HL-60/S4 (cell line): Measurements from ENCODE around the gene ELMO3.

Source experiments
- in situ Hi-C: fragments of 300-500 bp; cut with MboI; formaldehyde crosslinking; loops from 2 replicates; pipeline ENCODE4 v1.14.3; 2022; ENCODE audit warnings: low sequenced_read_pairs

The ELMO3 gene

DNA sequence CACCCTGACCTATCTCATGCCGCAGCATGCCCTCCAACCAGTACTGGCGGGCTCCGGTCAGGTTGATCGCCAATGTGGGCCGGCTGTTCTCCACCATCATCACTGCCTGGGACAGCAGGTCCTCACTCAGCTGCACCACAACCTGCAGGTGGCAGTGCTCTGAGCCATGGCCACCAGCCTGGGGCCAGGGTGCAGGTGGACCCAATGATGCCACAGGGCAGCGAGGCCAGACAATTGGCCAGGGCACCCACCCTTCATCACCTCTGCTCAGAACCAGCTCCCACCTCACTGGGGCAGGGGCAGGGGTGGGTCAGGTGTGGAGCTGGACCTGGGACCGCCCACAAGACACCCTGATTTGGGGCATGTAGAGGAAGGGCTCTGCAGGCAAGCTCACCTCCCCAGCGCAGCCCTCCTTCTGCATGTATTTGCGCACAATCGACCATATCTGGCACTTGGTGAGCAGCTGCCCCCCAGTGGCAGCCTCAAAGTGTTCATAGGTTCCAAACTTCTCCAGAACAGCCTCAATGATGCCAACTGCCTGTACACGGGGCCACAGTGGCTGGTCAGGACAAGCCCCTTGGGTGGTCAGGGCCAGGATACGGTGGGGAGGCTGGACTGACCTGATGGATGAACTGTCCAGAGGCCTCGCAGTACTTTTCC lies 19.4 kb upstream of the ELMO3 start:
- in situ Hi-C loops, result no loop called here

GRCh38 chr16:67180166-67180565 lies 18.8 kb upstream of the ELMO3 start:
- in situ Hi-C loops, result no loop called here

DNA sequence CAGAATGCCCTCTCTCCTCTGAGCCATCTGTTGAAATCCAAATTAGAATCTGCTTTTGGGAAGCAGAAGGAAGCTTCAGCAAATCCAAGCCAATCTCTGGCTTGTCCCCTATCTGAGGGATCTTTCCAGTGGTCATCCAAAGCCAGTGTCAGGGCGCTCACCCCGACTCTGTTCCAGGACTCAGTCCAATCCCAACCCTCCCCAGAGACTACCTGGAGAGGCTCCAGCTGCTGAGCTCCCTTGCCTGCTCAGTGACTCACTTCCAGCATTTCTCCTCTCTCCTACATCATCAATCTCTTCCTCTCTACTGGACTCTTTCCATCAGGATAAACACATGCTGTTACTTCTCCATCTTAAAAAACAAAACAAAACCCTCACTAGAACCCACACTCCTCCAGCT lies 17.6 kb upstream of the ELMO3 start:
- in situ Hi-C loops, result no loop called here

DNA sequence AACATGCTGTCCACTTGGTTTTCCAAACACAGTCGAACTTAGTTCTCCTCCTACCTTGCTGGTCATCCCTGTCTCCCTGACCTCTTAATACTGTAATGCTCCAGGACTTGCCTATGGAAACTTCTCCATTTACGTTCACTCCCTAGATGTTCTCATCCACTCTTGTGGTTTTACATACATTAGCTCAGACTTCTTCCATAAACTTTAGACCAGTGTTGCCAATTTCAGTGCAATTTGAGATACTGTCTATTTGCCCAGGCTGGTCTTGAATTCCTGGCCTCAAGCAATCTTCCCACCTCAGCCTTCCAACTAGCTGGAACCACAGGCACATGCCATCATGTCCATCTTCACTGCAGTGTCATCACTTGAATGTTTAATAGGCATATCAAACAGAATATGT lies 16.6 kb upstream of the ELMO3 start:
- in situ Hi-C loops, result no loop called here

GRCh38 chr16:67183284-67183626 lies 15.7 kb upstream of the ELMO3 start:
- in situ Hi-C loops, result no loop called here

- in situ Hi-C loops, result no loop called here
Observed at GRCh38 chr16:67183627-67184452, 15.1 kb upstream of the ELMO3 start, which contains the start of gene MATCAP1. Gene MATCAP1, minus strand, starts transcription at chr16:67183963. Its CDS starts 3,353 bp downstream, at chr16:67180610.

- in situ Hi-C loops, result no loop called here
Observed at GRCh38 chr16:67184453-67184994, 14.4 kb upstream of the ELMO3 start.

DNA sequence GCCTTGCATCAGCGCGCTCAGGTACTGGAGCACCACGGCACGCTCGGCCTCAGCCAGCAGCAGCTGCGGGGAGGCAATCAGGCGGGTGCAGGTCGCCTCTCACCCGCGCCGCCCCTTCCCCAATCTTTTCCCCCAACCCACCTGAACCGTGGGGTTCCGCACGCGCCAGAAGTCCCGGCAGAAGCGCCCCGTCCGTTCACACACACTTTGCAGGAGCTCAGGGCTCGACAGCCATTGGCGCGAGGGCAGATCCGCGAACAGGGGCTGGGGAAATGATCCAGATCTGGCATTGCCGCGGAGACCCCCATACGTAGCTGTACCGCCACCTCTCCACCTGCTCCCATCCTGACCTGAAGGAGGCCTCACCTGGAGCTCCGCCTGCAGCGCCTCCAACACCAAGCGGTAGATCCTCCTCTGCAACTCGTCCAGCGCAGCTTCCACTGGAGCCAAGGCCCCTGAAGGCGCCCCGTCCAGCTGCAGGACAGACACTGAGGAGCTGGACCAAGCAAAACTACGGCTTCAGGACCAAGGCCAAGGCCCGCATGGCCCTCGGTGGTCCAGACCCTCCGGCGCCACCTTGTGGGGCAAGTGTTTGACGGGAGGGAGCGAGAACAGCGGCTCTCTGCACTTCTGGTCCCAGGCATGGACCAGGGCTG lies 13.8 kb upstream of the ELMO3 start:
- in situ Hi-C loops, result no loop called here

DNA sequence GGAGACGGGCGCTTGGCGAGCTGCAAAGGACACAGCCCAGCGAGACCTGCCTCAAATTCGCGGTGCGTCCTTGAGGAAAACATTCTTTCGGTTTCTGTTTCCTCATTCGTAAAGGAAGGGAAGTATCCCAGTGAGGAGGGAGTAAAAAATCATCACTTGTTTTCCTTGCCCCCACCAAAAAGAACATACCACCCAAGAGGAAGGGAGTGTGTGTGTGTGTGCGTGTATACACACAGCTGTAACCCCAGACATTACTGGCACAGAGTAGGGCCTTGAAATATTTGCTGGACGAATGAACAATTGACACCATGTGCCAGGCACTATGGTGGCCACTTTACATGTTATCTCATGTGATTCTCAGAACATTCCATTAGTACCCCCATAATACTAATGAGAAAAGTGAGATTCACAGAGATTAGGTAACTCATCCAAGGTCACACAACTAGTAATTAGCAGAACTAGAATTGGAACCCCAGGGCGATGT lies 13.2 kb upstream of the ELMO3 start:
- in situ Hi-C loops, result no loop called here

DNA sequence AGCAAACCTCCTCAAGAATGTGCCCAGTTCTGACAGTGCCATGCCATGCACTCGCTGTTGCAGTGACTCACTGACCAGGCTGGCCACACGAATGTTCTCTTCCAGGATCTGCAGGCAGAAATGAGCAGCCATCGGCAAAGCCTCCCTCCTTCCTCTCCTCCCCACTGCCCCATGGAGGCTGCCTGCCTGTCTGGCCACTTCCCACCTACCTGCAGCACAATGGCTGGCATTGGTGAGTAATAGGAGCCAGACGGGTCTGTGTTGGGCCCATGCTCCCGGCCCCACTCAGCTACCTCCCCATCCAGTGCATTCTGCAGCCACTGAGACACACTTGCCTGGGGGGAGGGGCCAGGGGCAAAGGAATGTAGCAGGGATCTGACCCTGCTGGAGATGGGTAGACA lies 12.4 kb upstream of the ELMO3 start:
- in situ Hi-C loops, result no loop called here

DNA sequence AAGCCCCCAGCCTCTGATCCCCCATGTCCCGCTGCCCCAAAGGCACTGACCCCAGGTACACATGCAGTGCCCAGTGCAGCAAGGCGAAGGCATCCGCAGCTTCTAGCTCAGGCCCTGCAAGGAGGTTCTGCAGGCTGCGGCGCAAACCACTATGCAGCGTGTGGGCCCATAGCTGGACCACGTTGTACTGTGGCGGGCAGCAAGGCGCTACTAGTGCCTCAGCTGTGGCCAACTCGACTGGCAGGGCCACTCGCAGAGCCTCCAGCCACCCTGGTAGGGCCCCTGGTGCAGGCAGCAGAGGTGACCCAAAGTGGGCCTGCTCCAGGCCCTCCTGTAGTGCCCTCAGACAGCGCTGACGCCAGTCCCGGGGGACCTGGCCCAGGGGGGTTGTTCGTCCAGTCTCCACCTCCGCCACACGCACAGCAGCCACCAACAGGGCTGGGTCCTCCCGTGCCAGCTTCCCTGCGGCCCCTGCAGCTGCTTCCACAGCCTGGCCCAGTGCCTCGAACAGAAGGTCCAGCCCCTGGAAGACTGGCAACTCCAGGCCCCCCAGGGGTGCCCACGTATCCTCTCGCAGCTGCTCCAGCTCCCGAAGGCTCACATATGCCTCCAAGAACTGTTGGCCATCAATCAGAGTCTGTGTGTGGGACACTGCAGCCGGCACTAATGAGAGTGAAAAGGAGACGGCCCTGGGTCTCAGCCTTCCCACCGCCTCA lies 11.6 kb upstream of the ELMO3 start:
- in situ Hi-C loops, result no loop called here

DNA sequence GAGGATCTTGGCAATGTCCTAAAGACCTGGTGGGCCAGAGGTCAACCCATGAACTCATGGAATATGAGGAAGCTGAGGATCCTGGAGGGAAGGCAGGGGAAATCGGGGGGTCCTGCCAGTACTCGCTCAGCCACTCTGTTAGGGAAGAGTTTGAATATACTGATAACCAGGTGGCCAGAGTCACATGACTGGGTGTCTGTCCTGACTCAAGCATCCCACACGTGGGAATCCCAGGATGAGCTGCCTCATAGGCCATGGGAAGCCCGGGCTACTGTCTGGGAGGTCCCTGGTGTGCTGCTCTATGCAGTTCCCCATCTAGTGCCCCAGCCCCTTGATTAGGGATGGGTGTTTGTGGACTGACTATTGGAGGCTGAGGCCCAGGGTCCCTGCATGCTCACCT lies 10.6 kb upstream of the ELMO3 start:
- in situ Hi-C loops, result no loop called here

GRCh38 chr16:67188798-67189197 lies 10.1 kb upstream of the ELMO3 start:
- in situ Hi-C loops, result no loop called here

- in situ Hi-C loops, result no loop called here
Observed at GRCh38 chr16:67190041-67190440, 8.9 kb upstream of the ELMO3 start, which contains the start of gene EXOC3L1. Gene EXOC3L1, minus strand, starts transcription at chr16:67190136. Its CDS starts 460 bp downstream, at chr16:67189676.

DNA sequence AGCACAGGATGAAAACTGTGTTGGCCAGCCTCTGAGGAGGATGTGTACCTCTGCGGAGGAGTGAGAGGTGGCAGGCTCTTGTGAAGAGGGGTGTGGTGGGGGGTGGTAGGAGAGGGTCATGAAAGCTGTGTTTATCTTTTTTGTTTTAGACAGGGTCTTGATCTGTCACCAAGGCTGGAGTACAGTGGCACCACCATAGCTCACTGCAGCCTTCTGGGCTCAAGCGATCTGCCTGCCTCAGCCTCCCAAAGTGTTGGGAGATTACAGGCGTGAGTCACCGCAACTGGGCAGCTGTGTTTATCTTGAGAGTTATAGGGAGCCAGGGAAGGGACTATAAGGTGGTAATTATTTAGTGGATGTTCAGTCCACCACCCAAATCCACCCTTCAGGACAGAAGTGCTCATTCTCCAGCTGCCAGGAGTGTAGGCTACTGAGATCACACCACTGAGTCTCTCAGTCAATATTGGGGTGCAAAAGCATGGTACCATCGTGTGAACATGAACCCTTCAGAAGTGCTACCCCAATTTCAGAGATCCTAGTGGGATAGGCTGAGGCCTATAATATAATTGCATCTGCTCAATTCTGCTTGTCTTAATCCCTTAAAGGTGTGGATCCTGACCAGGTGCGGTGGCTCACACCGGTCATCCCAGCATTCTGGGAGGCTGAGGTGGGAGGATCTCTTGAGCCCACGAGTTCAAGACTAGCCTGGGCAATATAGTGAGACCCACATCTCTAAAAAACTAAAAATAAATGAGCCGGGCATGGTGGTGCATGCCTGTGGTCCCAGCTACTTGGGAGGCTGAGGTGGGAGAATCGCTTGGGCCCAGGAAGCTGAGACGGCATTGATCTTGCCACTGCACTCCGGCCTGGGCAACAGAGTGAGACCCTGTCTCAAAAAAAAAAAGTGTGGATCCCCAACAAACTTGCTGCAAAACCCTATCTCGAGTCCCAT lies 8.2 kb upstream of the ELMO3 start:
- in situ Hi-C loops, result no loop called here

DNA sequence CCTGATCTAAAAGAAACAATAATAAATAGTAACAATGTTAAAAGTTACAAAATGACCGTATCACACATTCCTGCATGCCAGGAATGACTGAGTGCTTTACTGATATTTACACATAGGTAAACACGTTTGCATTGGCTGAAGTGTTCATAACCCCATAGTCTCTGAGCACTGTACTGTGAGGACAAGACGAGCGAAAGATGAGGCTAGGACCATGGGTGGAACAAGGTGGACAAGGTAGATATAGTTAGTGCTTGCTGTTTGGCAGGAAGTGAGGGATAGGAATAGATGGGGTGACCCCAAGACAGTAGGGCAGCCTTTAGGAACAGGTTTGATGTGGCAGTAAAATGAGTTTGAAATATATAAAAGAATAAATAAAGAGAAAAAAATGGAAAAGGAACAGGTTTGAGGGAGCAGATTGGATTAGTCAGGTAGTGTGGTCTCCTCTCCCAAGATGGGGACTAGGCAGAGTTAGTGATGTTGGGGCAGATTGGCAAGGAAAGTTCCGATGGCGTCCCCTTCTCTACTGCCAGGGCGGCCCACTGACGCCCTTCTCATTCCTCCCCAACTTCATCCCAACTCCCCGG lies 7.4 kb upstream of the ELMO3 start:
- in situ Hi-C loops, result no loop called here

GRCh38 chr16:67191995-67192681 lies 6.8 kb upstream of the ELMO3 start, which contains the start of gene E2F4:
Gene E2F4, plus strand, starts transcription at chr16:67192155. Its CDS starts 73 bp downstream, at chr16:67192228.
- in situ Hi-C loops, result no loop called here

GRCh38 chr16:67192781-67193361 lies 6.1 kb upstream of the ELMO3 start:
- in situ Hi-C loops, result no loop called here
